HG02798 (cell line): ENCODE results near the gene GLI2.

Source experiments
- ATAC-seq: cut with Tn5 transposase; IDR thresholded peaks from one replicate; pipeline ENCODE4 v1.9.1; 2021; ENCODE audit warnings: mild to moderate bottlenecking; ENCODE audit not compliant: unreplicated experiment, poor library complexity

GLI2 gene

DNA sequence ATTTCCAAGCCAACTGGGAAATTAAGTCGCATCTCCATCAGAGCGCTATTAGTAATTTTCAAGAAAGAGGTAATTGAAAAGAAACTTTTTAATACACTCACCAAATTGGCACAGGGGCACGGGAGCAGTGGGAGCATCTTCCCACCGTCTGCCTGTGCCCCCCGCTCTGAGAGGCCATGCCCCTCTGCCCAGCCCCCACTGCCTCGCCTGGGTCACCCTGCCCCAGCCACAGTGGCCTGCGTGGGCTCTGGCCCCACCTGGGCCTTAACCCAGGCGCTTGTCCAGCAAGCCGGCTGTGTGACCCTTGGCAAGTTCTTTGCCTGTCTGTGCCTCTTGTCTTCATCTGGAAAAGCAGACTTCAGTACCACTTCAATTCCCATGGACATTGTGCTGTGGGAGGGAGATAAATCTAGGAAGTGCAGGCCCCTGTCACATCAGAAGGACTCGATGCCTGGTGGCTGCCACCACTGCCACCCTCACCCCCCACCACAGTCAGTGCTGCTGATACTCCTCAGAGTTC, 31.9 kb downstream of the GLI2 start:
- ATAC-seq, result no peak

DNA sequence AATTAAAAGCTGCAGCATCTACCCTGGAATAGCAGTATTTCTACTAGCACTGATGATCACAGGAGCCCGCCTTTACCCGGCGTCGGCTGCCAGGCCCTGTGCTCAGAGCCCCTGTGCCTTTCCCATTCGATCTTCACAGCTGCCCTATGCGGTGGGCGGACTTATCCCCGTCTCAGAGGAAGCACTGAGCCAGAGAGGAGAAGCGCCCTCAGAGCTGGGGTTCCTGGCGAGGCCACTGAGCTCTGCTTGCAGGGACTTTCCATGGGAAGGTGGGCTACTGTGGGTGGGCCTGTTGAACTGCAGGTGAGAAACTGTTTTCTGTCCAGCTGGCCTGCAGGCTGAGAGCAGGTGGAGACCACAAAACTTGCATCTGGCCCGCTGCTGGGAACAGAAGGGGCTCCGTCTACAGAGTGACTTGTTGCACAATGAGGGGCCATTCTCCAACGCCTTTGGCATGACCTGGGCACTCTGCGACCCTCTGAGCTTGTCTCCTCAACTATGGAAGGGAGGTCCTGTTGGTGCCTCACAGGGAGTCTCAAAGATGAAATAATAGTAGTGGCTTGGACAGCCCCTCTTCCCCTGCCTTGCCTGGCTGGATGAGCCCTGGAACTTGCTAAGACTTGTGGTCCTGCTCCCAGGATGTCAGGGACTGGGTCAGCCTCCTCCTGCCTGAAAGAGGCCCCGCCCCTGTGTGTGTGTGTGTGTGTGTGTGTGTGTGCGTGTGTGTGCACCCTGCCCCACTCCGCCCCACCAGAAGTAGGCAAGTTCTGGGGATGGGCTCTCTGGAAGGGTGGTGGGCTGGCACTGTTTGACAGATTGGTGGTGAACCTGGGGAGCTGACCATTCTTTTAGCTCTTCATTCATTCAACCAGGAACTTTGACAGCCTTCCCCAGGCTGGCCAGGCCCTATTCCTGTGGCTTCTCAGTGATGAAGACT, 32.7 kb downstream of the GLI2 start:
- no peak for ATAC-seq

GRCh38 chr2:120769076-120769786, 33.6 kb downstream of the GLI2 start:
- ATAC-seq, result no peak

DNA sequence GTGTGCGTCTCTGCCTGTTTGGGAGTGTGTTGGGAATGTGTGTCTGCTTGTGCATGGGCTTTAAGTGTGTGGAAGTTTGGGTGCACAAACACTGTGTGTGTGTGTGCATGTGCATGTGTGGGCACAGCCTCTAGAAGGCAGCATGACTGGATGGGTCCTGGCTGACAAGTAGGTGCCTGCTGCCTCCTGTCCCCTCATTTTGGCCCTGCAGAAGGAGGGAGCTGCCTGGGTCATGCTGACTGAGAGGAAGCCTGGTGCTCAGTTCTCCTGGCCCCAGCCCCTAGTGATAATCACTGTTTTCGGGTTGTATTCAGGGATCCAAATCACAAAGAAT, 34.1 kb downstream of the GLI2 start:
- ATAC-seq, result no peak

GRCh38 chr2:120770176-120770575, 34.5 kb downstream of the GLI2 start:
- no peak for ATAC-seq

GRCh38 chr2:120770641-120771040, 35.0 kb downstream of the GLI2 start:
- ATAC-seq, result no peak

DNA sequence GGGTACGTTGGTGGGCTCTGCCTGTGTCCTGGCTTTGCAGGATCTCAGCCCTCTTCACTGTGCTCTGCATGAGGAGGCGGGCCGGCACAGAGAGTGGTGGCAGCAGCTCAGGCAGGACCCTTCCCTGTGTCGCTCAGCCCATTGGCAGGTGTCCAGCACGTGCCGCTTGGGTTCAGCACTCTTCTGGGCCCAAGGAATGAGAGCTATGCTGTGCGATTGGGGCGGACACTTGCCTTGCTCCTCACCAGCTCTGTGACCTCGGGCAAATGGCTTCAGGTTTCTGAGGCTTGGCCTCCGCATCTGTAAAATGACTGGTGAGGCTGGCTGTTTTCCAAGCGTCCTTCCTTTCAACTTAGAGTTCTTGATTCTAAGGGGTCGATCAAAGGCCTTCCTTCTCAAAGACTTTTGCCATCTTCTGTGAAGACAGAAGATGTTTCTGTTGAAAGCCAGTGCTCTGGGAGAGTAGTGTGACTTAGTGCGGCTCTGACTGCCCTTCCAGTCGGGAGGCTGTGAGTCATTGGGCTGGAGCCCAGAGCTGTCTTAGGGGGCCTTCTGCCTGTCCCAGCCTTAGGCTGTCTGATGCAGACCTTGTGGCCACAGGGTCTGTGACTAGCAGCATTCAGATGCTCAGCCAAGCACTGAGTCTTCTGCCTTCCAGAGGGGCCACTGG, 35.6 kb downstream of the GLI2 start:
- no peak for ATAC-seq

- no peak for ATAC-seq
Observed at GRCh38 chr2:120771781-120772208, 36.1 kb downstream of the GLI2 start.

- ATAC-seq, result no peak
Observed at GRCh38 chr2:120772261-120772660, 36.6 kb downstream of the GLI2 start.

DNA sequence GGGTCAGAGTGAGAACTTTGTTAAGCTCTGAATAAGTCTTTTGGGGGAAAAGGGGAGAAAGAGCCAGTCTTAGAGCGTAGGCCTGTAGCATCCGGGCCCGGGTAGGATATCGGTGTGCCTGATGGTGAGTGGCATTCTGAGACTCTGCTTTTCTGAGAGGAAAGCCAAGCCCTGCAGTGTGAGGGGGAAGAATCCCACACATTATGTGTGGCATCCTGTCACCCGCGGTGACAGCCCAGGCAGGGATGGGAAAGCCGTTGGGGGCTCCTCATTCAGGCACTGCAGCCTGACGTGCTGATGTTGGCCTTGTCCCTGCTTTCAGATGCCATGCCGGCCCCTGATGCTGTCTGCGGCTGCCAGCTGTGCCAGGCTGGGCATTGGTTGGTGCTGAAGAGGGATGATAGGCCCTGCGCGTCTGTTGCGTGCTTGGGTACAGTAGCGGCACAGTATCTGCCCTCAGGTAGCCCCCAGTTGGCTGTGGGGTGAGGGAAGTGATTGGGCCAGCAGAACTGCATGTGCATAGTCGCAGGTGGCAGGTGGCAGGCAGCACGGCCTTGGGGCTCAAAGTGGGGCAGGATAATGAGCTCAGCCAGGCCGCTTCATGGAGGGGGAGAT, 37.6 kb downstream of the GLI2 start:
- no peak for ATAC-seq

GRCh38 chr2:120774557-120775160, 39.0 kb downstream of the GLI2 start:
- no peak for ATAC-seq

DNA sequence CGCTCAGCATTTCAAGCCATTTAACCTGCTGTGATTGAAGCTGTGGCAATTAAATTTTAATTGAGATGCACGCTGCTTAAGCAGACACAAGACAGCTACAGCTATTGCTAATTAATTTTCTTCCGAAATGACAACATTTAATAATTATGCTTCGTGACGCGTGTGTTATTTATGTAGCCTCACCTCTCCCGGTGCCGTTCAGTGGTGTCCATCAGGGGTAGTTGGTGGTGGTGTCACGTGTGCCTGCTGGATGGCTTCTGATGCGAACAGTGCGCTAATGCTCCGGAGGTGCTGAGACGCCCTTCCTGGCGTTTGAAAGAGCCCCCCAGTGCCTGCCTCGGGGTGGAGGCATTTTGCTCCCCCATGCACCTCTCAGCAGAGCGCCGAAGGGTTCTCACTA, 39.5 kb downstream of the GLI2 start:
- ATAC-seq, result no peak

- no peak for ATAC-seq
Observed at GRCh38 chr2:120775801-120776589, 40.3 kb downstream of the GLI2 start.

- no peak for ATAC-seq
Observed at GRCh38 chr2:120776649-120777048, 41.0 kb downstream of the GLI2 start.

DNA sequence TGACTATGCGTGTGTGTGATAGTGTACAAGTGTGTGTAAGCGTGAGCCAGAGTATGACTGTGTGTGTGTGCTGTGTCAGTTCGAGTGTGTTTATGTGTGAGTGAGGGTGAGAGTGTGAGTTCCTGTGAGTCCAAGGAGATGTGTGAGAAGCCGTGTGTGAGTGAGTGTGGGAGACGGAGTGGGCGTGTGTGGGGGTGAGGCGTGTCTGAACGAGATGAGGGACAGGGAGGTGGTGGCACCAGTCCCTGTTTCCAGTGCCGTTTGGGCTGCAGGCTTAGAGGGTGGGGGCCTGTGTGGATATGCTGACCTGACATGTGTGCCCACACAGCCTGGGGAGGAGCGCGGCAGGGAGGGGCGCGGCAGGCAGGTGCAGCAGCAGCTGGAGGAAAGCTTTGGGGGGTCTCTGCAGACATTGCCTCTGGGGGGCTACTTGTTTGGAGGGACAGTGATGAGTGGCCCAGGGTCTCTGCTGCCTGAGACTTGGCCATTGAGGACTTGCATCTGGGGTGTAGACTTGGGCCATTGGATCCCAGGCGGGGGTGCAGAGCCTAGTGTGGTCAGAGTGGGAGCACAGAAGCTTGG, 41.6 kb downstream of the GLI2 start:
- no peak for ATAC-seq

DNA sequence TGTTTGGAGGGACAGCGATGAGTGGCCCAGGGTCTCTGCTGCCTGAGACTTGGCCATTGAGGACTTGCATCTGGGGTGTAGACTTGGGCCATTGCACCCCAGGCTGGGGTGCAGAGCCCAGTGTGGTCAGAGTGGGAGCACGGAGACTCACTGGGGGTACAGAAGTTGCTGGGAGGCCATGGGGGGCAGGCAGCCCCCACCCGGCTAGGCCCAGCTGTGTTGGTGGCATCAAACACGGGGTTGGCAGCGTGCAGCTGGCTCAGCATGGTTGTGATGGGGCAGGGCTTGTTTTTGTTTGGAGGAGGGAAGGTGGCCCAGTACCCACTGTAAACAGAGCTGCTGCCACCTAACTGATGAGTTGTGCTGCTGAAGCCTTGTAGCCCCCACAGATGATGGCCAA, 42.1 kb downstream of the GLI2 start:
- ATAC-seq, result no peak

- ATAC-seq, result no peak
Observed at GRCh38 chr2:120778244-120778643, 42.6 kb downstream of the GLI2 start.

- no peak for ATAC-seq
Observed at GRCh38 chr2:120779781-120780283, 44.2 kb downstream of the GLI2 start.

- ATAC-seq, result no peak
Observed at GRCh38 chr2:120780402-120780801, 44.7 kb downstream of the GLI2 start.
